ENCODE measurements around the gene HFE.
"Not testable (repeated sequence)": the region's sequence is repeated elsewhere in the genome, so short reads cannot be mapped to it uniquely, and the experiment has no call there.

The HFE gene

GRCh38 chr6:26054781-26055718 lies 32.2 kb upstream of the HFE start:
- Histone ChIP-seq H3K9ac (ENCODE audit: low read depth, low read length) (peak overlapping the region; percentile 97), H3K4me1 (ENCODE audit: insufficient read depth, low read length) (no peaks in the 10 kb centered on the region), H3K36me3 (ENCODE audit: insufficient read depth, low read length) (no peaks in the 10 kb centered on the region)

GRCh38 chr6:26055719-26056582 lies 31.3 kb upstream of the HFE start:
- peak overlapping the region; percentile 97 for H3K9ac ChIP-seq (ENCODE audit: low read depth, low read length)
- H3K36me3 ChIP-seq (ENCODE audit: insufficient read depth, low read length) = no peaks in the 10 kb centered on the region
- H3K4me1 ChIP-seq (ENCODE audit: insufficient read depth, low read length) = no peaks in the 10 kb centered on the region
- H3K9me3 ChIP-seq (ENCODE audit: control insufficient read depth, insufficient read depth, low read length) = no peaks in the 10 kb centered on the region

More at GRCh38 chr6:26054781-26055718, 32.2 kb upstream of the HFE start:
- H3K9me3 ChIP-seq (ENCODE audit: control insufficient read depth, insufficient read depth, low read length) = no peaks in the 10 kb centered on the region

GRCh38 chr6:26056583-26057350 lies 30.5 kb upstream of the HFE start:
- Histone ChIP-seq H3K9ac (ENCODE audit: low read depth, low read length) (peak overlapping the region; percentile 97), H3K9me3 (ENCODE audit: control insufficient read depth, insufficient read depth, low read length) (no peaks in the 10 kb centered on the region), H3K4me1 (ENCODE audit: insufficient read depth, low read length) (no peaks in the 10 kb centered on the region), H3K36me3 (ENCODE audit: insufficient read depth, low read length) (no peaks in the 10 kb centered on the region)

GRCh38 chr6:26057899-26058298 lies 29.3 kb upstream of the HFE start:
- Histone ChIP-seq H3K9ac (ENCODE audit: low read depth, low read length) (no peak overlapping the region), H3K4me1 (ENCODE audit: insufficient read depth, low read length) (no peaks in the 10 kb centered on the region), H3K36me3 (ENCODE audit: insufficient read depth, low read length) (no peaks in the 10 kb centered on the region), H3K9me3 (ENCODE audit: control insufficient read depth, insufficient read depth, low read length) (no peaks in the 10 kb centered on the region)

- H3K36me3 ChIP-seq (ENCODE audit: insufficient read depth, low read length); H3K4me1 ChIP-seq (ENCODE audit: insufficient read depth, low read length); H3K9me3 ChIP-seq (ENCODE audit: control insufficient read depth, insufficient read depth, low read length); H3K9ac ChIP-seq (ENCODE audit: low read depth, low read length): not testable (repeated sequence)
These were observed 28.7 kb upstream of the HFE start for GRCh38 chr6:26058477-26059033.

- Histone ChIP-seq H3K36me3 (ENCODE audit: insufficient read depth, low read length) (no peaks in the 10 kb centered on the region), H3K9ac (ENCODE audit: low read depth, low read length) (no peak overlapping the region), H3K9me3 (ENCODE audit: control insufficient read depth, insufficient read depth, low read length) (no peaks in the 10 kb centered on the region), H3K4me1 (ENCODE audit: insufficient read depth, low read length) (no peaks in the 10 kb centered on the region)
These were observed 27.3 kb upstream of the HFE start for GRCh38 chr6:26059941-26060340.

- H3K36me3 ChIP-seq (ENCODE audit: insufficient read depth, low read length) = no peaks in the 10 kb centered on the region
- no peaks in the 10 kb centered on the region for H3K4me1 ChIP-seq (ENCODE audit: insufficient read depth, low read length)
- H3K9ac ChIP-seq (ENCODE audit: low read depth, low read length) = no peak overlapping the region
- no peaks in the 10 kb centered on the region; the same call in 1 of the 2 replicates for H3K9me3 ChIP-seq (ENCODE audit: control insufficient read depth, insufficient read depth, low read length)
These were observed 22.5 kb upstream of the HFE start for GRCh38 chr6:26064619-26065257.

- H3K4me1 ChIP-seq (ENCODE audit: insufficient read depth, low read length) = no peaks in the 10 kb centered on the region
- H3K36me3 ChIP-seq (ENCODE audit: insufficient read depth, low read length) = no peaks in the 10 kb centered on the region
- H3K9me3 ChIP-seq (ENCODE audit: control insufficient read depth, insufficient read depth, low read length) = no peaks in the 10 kb centered on the region; the same call in 1 of the 2 replicates
- H3K9ac ChIP-seq (ENCODE audit: low read depth, low read length) = no peak overlapping the region
These were observed 21.3 kb upstream of the HFE start for GRCh38 chr6:26065952-26066380.

GRCh38 chr6:26067367-26067766 lies 19.9 kb upstream of the HFE start:
- H3K4me1 ChIP-seq (ENCODE audit: insufficient read depth, low read length) = no peaks in the 10 kb centered on the region
- H3K36me3 ChIP-seq (ENCODE audit: insufficient read depth, low read length) = no peaks in the 10 kb centered on the region
- no peaks in the 10 kb centered on the region; the same call in 1 of the 2 replicates for H3K9me3 ChIP-seq (ENCODE audit: control insufficient read depth, insufficient read depth, low read length)
- no peak overlapping the region for H3K9ac ChIP-seq (ENCODE audit: low read depth, low read length)

GRCh38 chr6:26068036-26068435 lies 19.2 kb upstream of the HFE start:
- Histone ChIP-seq H3K9me3 (ENCODE audit: control insufficient read depth, insufficient read depth, low read length) (no peaks in the 10 kb centered on the region; the same call in 1 of the 2 replicates), H3K9ac (ENCODE audit: low read depth, low read length) (no peak overlapping the region), H3K36me3 (ENCODE audit: insufficient read depth, low read length) (no peaks in the 10 kb centered on the region), H3K4me1 (ENCODE audit: insufficient read depth, low read length) (no peaks in the 10 kb centered on the region)

- no peak overlapping the region for H3K9ac ChIP-seq (ENCODE audit: low read depth, low read length)
- H3K9me3 ChIP-seq (ENCODE audit: control insufficient read depth, insufficient read depth, low read length) = no peaks in the 10 kb centered on the region; the same call in 1 of the 2 replicates
- no peaks in the 10 kb centered on the region for H3K4me1 ChIP-seq (ENCODE audit: insufficient read depth, low read length)
- H3K36me3 ChIP-seq (ENCODE audit: insufficient read depth, low read length) = no peaks in the 10 kb centered on the region
These were observed 16.1 kb upstream of the HFE start for GRCh38 chr6:26071135-26071534.

GRCh38 chr6:26075063-26075717 lies 12.0 kb upstream of the HFE start:
- Histone ChIP-seq H3K9ac (ENCODE audit: low read depth, low read length) (no peak overlapping the region; the same call in 1 of the 2 replicates), H3K9me3 (ENCODE audit: control insufficient read depth, insufficient read depth, low read length) (no peaks in the 10 kb centered on the region), H3K36me3 (ENCODE audit: insufficient read depth, low read length) (no peaks in the 10 kb centered on the region), H3K4me1 (ENCODE audit: insufficient read depth, low read length) (no peaks in the 10 kb centered on the region)

GRCh38 chr6:26078066-26078465 lies 9.2 kb upstream of the HFE start:
- not testable (repeated sequence) for H3K9ac ChIP-seq (ENCODE audit: low read depth, low read length)

More at GRCh38 chr6:26078066-26078465, 9.2 kb upstream of the HFE start:
- not testable (repeated sequence) for H3K36me3 ChIP-seq (ENCODE audit: insufficient read depth, low read length); H3K4me1 ChIP-seq (ENCODE audit: insufficient read depth, low read length); H3K9me3 ChIP-seq (ENCODE audit: control insufficient read depth, insufficient read depth, low read length)

Data from ES-I3 (cell line).